GM19238 (cell line): ENCODE data around the gene UBTF.

Experiments
- DNase-seq: peaks from one replicate; pipeline ENCODE4 v3.0.0; 2011; ENCODE audit warnings: low spot score; ENCODE audit not compliant: insufficient read length

Gene UBTF

DNA sequence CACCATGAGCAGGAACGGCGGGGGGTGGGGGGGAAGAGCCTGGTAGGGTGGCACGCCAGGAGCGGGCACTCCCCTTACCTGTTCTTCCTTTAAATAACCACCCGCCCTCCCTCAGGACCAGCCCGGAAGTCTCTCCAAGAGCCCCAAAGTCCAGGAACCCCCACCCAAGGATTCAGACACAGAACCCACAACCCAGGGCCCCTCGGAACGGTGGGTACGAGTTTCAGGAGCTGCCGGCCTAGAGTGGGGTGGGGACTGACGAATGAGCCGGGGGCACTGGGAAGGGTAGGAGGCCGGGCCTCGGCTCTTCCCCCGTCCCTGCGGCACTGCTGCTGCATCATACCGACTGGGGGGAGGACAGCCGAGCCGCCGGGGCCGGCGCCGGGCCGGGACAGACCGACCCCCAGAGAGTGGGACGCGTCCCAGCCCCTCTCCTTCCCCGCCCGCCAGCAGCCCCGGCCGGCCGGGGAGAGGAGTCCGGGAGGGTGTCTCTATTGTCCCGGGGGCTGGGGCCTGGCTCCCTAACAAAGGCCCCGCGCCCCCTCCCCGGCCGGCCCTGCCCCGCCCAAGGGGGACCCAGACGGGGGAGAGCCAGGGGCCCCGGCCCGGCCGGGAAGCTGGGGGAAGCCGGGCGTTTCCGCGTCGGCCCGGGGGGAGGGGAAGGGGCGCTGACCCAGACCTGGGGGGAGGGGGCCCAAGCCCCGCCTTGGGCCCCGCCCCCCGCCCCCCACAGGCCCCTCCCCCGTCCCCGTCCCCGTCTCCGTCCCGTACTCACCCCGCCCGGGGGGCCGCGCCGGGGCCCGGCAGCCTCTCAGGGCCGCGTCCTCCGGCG, 20.5 kb downstream of the UBTF start:
- DNase-seq = peak; percentile 88

DNA sequence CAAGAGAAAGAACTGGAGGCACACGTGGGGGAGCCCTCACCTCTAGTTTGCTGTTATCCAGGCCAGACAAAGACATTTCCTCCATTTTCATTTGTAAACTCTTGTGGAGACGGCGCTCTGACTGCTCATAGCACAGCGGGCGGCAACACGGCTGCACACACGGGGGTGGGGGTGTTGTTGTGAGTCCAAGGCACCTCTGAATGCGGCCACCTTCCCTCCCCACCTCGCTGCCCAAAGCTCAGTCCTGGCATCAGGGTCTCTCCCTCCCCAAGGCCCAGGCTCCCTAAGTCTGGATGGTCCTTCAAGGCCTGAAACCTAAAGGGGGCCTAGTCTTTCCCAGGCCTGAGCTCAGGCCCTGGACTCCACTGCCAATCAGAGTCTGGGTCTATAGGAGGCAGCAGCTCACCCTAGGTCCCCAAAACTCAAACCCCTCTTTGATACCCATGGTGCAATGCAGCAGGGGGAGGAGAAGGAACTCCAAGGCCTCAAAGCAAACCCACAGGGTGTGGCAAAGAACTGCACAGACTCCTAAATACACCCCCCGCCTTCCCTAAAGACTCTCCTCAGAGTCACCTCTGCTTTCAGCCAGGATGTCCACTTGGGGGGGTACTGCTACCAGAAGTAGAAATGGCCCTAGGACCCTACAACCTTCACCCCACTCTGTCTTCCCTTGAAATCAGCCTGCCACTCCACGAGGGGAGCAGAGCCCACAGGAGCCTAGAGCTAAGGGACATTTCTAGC, 21.3 kb downstream of the UBTF start:
- DNase-seq = peak; percentile 67

DNA sequence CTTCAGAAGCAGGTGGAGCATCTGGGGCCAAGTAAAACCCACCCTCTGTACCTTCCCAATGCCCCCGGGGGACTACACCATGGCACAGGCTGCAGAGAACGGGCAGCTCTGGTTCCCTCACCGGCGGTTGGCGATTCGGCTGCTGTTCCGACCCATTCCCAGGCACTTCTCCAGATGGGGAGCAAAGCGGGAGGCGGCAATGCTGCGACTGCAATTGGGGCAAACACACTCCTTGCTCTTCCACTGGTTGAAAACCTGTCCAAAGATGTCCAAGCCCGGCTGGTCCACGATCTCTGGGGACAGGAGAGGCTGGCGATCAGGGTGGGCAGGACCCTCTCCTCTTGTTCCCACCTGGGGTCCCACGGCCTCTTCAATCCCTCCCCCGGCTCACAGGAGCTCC, 22.4 kb downstream of the UBTF start:
- DNase-seq = no peak

DNA sequence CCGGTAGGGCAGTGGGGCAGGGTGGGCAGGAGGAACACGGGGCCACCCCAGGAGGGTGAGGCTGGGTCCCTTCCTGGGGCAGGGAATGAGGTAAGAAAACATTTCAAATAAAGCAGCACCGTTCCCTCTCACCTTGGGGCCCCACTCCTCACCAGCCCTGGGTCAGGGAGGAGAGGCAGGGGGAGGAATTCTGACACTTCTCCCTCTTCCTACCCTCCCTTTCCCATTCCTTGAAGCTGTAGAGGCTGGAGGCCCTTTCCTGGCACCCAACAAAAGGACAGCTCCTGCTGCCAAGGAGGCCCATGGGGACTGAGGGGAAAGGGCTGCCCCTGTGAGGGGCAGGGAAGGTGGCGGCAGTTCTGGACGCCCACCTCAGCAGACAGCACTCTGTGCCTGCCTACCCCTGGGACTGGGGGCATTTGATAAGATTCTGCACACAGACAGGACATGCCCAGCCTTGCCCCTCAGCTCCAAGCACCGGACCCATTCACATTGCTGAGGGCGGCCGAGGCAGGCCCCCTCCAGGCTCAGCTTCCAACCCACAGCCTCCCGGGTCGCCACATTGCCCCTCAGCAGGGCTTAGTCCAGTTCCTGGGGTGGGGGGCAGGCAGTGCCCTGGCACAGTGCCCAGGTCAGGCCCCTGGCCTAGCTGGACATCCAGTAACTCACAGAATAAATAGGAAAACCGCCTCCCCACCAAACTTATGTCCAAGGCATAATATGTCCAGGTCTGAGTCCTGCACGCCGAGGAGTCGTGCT, 26.0 kb downstream of the UBTF start:
- no peak for DNase-seq

DNA sequence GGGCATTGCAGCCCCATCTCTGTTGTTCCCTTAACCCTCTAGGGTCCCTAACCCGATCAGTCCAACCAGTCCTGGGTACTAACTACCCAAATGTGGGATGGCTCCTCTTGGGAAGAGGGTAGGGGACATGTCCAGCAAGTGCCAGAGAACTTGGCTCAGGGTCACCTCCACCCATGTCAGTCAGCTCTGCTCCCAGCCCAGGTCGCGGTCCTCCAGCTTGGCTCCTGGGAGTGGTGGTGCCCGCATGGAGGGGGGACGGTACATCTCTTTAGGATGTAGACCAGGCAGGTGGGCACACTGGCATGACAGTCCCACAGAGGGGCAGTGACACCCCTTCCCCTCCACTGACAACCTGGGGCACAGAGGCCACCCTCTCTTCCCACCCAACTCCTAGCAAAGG, 26.7 kb downstream of the UBTF start:
- DNase-seq = no peak

DNA sequence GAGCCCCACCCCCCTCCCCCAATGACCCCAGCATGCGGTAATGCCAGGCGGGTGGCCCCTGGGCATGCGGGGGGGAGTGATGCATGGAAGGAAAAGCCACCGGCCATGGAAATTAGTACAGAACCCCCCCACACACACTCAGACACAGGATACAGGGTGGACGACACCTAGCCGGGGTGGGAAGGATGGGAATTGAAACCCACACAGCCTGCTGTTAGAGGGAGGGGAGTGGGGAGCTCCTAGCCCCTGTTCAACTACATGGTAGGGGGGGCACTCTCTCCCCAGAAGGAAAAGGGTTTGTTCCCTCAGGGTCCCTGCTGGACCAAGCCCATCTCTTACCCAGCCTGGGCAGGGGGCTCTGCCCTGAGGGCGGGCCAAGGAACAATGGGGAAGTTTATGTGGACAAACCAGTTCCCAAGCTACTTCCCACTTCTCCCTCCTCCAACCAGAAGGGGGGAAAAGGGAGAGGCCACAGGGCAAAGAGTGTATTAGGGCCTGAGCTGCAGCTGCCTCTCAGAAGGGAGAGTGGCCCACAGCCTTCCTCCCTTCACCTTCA, 27.5 kb downstream of the UBTF start:
- DNase-seq = no peak

DNA sequence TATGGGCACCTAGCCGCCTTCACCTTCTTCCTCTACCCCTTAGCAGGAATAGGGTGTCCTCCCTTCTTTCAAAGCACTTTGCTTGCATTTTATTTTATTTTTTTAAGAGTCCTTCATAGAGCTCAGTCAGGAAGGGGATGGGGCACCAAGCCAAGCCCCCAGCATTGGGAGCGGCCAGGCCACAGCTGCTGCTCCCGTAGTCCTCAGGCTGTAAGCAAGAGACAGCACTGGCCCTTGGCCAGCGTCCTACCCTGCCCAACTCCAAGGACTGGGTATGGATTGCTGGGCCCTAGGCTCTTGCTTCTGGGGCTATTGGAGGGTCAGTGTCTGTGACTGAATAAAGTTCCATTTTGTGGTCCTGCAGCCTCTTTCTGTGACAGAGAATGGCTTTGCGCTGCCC, 28.1 kb downstream of the UBTF start:
- DNase-seq = no peak

DNA sequence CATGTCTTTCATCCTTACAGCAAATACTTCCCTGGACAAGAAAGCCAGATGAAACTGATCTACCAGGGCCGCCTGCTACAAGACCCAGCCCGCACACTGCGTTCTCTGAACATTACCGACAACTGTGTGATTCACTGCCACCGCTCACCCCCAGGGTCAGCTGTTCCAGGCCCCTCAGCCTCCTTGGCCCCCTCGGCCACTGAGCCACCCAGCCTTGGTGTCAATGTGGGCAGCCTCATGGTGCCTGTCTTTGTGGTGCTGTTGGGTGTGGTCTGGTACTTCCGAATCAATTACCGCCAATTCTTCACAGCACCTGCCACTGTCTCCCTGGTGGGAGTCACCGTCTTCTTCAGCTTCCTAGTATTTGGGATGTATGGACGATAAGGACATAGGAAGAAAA, 29.0 kb downstream of the UBTF start:
- DNase-seq = no peak

DNA sequence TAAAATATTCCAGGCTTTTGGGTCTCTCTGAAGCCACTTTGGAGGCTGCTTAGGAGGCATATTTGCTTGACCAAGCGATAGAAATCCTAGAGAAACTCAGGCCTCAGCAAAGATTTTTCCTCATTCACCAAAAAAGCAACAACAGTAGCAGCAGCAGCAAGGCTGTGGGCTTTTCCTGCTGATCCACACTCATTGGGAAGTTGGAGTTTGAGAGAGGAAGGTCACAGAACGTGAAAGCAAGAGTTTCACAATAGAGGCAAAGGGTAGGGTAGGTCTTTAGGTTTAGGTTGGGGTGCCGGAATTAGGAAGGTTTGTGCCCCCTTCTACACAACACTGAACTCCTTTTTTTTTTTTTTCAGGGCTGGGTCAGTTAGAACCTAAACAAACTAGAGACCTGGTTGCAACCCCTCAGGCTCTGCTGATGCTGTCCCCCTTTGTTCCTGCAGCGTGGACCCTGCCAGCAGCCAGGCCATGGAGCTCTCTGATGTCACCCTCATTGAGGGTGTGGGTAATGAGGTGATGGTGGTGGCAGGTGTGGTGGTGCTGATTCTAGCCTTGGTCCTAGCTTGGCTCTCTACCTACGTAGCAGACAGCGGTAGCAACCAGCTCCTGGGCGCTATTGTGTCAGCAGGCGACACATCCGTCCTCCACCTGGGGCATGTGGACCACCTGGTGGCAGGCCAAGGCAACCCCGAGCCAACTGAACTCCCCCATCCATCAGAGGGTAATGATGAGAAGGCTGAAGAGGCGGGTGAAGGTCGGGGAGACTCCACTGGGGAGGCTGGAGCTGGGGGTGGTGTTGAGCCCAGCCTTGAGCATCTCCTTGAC, 30.7 kb downstream of the UBTF start:
- DNase-seq = no peak

DNA sequence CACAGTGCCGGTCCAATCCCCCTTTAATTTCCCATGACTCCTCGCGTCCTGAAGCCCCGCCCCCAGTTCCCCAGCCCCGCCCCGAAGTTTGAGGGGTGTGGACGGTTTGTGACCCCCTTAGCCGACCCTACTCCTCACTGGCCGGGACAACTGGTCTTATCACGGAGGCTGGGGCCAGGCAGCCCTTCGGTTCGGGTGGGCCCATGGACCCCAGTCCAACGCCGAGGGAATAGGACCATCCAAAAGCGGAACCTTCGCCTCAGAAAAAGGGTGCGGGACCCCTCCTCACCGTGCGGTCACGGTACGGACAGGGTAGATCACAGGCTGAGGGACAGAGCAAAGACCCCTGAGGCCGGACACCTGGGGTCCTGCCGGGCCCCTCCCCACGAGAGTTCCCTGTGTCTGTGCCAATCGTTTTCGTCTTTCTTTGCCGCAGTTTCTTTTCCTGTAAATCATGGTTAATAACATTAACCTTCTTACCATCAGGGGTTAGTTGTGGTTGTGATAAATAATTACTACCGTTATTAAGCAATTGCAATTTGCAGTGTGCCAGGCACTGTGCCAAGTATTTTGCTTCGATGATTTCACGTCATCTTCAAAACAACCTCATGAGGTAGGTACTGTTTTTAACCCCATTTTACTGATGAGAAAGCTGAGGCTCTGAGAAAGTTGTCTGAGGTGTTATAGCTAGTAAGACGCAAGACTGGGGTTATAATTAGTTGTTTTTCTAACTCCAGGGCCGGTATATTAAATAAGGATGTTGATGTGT, 32.2 kb downstream of the UBTF start:
- DNase-seq = no peak

DNA sequence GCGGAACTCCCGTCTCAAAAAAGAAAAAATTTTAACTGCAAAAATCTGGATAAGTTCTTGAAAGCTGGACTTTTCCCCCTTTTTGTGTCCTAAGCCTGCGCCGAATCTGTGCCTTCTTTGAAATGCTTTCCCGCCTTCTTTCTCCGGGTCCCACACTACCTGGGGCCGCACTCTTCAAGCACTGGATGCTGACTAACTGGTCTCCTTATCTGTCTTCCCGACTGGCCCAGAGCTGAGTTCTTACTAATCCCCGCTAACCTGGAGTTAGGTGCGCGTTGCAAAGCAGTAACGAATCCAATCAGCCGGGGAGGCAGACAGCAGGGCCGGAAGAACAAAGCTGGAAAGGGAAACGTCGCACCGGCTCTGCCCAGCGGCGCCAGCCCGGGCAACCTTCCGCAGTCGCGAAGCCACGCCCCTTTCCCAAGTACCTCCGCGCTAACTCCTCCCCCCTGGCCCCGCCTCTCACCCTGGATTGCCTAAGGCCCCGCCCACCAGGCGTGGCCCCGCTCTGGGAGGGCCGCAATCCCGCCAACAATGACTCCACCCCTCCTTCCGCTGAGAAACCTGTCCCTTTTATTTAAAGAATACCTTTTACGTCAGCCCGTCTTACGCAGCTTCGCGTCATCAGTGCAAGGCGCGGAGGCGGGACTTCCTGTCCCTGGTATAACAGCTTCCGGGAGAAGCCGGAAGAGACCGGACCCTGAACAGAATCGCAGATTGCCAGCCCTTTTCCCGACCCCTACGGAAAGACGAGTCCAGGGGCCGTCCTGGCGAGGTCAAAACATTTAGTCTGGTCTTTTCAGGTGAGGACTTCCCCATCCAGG, 33.0 kb downstream of the UBTF start, which contains the start of gene TMUB2:
TMUB2 (plus strand) TSS at position 666 of the 824 bp plus-strand sequence. CDS start 737 bp downstream, outside the sequence.
- DNase-seq = peak; percentile 99

DNA sequence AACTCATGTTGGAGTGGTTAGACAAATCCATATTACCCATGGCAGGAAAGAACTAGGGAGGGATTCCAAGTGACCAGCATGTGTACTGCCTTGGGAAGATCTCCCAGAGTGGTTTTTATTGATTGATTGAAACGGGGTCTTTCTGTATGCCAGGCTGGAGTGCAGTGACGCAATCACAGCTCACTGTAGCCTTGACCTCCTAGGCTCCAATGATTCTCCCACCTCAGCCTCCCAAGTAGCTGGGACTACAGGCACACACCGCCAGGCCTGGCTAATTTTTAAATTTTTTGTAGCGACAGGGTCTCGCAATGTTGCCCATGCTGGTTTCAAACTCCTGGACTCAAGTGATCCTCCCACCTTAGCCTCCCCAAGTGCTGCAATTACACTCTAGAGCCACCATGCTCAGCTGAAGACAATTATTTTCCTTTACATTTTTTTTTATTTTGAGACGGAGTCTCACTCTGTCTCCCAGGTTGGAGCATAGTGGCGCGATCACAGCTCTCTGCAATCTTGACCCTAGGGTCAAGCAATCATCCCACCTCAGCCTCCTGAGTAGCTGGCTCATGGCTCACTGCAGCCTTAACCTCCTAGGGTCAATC, 35.2 kb downstream of the UBTF start:
- no peak for DNase-seq

DNA sequence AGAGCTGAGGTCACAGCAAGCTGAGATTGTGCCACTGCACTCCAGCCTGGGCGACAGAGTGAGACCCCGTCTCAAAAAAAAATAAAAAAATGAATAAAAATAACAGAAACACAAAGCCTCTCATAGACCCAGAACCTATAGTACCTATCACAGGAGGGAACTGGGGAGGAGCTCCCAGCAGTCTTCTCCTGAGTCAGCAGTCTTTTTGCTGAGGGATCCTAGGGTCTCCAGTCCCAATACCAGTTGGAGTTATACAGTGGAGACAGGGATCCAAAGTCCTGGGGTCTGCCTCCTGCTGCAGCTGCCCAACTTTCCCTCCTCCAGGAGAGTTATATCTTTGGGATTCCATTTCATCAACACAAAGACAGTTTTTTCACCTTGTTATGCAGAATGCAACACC, 36.5 kb downstream of the UBTF start:
- DNase-seq = no peak

DNA sequence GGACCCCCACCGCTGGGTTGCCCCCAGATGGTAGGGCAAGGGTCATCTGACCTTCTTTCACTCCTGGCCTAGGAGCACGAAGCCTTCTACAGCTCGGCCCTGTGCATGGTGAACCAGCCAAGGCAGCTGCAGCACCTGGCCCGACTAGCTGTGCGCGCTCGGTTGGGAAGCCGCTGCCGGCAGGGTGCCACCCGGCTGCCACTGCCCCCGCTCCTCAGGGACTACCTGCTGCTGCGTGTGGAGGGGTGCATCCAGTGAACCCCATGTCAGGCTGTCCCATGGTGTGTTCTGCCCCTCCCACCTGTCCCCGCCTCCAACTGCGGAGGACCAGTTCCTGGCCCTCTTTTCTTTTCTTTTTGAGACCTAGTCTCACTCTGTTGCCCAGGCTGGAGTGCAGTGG, 41.3 kb downstream of the UBTF start:
- no peak for DNase-seq

DNA sequence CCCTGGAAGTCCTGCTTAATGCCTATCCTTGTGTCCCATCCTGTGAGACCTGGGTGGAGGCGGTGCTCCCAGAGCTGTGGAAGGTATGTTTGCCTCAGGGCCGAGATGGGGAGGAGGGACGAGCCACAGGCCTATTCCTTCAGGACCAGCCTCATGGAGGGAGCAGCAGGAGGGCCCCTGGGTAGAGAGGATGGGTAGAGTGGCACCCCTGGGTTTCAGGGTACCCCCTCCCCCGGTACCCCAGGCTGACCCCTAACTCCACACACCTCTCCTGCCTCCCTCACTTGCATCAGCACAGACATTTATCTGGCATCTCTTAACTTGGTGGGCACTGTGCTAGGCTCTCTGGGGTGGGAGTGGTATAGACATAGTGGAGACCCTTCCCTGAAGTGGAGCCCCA, 41.8 kb downstream of the UBTF start:
- no peak for DNase-seq

DNA sequence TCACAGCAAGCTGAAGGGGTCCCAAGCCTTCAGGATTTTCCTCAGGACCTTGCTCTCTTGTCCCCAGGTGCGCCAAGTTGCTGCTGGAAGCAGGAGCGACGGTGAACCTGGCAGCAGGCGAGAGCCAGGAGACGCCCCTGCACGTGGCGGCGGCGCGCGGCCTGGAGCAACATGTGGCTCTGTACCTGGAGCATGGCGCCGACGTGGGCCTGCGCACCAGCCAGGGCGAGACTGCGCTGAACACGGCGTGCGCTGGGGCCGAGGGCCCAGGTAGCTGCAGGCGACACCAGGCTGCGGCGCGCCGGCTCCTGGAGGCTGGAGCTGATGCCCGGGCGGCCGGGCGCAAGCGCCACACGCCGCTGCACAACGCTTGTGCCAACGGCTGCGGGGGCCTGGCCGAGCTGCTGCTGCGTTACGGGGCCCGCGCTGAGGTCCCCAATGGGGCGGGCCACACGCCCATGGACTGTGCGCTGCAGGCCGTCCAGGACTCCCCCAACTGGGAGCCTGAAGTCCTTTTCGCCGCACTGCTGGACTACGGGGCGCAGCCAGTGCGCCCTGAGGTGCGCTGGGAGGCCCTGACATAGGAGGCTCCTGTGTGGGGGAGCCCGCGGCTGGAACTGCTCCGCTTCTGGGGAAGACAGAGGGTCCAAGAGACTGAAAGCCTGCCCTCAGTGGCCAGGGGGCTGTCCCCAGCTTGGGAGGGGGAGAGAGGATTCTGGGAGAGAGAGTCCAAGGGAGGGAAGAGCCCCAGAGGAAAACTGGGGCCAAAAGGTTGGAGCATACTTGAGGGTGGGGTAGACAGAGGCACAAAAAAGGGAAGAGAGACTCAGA, 42.6 kb downstream of the UBTF start:
- no peak for DNase-seq

DNA sequence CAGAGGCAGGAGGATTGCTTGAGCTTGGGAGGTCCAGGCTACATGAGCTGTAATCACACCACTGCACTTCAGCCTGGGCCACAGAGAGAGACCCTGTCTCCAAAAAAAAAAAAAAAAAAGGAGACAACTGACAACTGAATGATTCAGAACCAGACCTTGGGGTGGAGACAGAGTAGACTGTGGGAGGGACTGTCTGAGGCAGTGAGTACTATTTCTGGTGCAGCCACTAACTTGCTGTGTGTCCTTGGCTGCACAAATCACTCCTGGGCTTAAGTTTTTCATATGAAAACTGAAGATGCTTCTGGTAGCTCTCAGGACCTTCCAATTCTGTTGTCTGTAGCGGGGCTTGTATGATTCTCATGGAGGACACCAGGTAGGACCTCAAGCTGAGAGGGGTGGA, 43.2 kb downstream of the UBTF start:
- no peak for DNase-seq

DNA sequence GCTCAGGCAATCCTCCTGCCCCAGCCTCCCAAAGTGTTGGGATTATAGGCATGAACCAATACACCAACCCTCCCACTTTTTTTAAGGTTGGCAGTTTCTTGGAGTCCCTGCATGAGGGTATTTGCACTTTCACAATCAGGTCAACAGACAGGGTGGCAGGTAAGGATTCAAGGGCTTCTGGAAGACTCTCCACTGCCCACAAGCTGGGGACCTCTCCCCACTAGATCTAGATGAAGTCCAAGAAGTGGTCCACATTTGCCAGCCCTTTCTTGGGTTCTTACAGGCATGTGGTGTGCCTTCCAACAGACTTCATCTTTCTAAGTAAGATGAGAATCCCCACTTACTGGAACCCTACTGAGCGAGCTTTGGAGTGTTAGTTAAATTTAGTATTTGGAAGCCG, 45.0 kb downstream of the UBTF start:
- no peak for DNase-seq
